Testis (tissue), 2 donors: ENCODE results near the gene LSM14A.

Experiments
- CTCF ChIP-seq, 3 experiments: fragments of 450-650 bp in 2 of 3; fragments of 200-600 bp in 1 of 3; sonication (generic) in 1 of 3; IDR thresholded peaks; one replicate each; pipeline ENCODE4 v1.5.1; 2016 to 2019; ENCODE audit warnings: antibody characterized with exemption in 3 of 3, mild to moderate bottlenecking in 2 of 3, moderate library complexity in 1 of 3
- POLR2A ChIP-seq: fragments of 450-650 bp; IDR thresholded peaks from one replicate; pipeline ENCODE4 v1.6.1; 2017; ENCODE audit warnings: antibody characterized with exemption, mild to moderate bottlenecking, moderate library complexity

- TF ChIP-seq CTCF (IDR thresholded peaks at IDR 0.05) (no peak), POLR2A (no peak)
Measured at GRCh38 chr19:34181111-34181864, 9.0 kb downstream of the LSM14A start.
